ENCODE results near the gene KRTAP5-3.
"Not testable (repeated sequence)": the region's sequence is repeated elsewhere in the genome, so short reads cannot be mapped to it uniquely, and the experiment has no call there.

KRTAP5-3 gene

DNA sequence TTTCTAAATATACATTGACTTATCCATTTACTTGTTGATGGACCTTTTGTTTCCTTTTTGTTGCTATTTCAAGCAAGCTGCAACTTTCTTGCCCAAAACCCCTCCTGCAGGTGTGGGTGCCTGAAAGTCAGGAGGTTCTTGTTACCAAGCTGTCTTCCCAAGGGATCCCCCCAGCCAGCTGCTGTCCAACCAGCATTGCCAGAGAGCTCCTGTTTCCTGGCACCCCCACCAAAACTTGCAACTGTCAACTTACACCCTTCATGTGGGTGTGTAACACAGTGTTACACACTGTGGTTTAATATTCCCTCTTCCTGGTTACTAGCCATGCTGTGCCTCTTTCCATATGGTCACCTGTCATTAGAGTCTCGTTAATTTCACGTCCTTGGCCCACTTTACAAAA, 21.6 kb downstream of the KRTAP5-3 start:
- no peak overlapping the region for H3K4me3 ChIP-seq (ENCODE audit: low read depth, low read length)
- no peak for DNase-seq (ENCODE audit: low read depth)
- TF ChIP-seq MYC (IDR thresholded peaks at IDR 0.05; ENCODE audit: low read depth, low read length), result no peak
- TF ChIP-seq POLR2A (IDR thresholded peaks at IDR 0.05; ENCODE audit: extremely low read depth, insufficient read length), result no peak
- TF ChIP-seq, protein P1, sequence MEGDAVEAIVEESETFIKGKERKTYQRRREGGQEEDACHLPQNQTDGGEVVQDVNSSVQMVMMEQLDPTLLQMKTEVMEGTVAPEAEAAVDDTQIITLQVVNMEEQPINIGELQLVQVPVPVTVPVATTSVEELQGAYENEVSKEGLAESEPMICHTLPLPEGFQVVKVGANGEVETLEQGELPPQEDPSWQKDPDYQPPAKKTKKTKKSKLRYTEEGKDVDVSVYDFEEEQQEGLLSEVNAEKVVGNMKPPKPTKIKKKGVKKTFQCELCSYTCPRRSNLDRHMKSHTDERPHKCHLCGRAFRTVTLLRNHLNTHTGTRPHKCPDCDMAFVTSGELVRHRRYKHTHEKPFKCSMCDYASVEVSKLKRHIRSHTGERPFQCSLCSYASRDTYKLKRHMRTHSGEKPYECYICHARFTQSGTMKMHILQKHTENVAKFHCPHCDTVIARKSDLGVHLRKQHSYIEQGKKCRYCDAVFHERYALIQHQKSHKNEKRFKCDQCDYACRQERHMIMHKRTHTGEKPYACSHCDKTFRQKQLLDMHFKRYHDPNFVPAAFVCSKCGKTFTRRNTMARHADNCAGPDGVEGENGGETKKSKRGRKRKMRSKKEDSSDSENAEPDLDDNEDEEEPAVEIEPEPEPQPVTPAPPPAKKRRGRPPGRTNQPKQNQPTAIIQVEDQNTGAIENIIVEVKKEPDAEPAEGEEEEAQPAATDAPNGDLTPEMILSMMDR (IDR thresholded peaks at IDR 0.05; ENCODE audit: low read depth, low read length), result no peak
- TF ChIP-seq, protein P2, sequence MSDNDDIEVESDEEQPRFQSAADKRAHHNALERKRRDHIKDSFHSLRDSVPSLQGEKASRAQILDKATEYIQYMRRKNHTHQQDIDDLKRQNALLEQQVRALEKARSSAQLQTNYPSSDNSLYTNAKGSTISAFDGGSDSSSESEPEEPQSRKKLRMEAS (IDR thresholded peaks at IDR 0.05; ENCODE audit: low read depth, low read length), result no peak

GRCh38 chr11:1584661-1585370, 23.4 kb downstream of the KRTAP5-3 start, which contains the start of gene KRTAP5-1:
KRTAP5-1 (minus strand) TSS chr11:1585283; CDS start chr11:1585249, 34 bp downstream.
- not testable (repeated sequence) for DNase-seq (ENCODE audit: low read depth); H3K4me3 ChIP-seq (ENCODE audit: low read depth, low read length)

- not testable (repeated sequence) for H3K4me3 ChIP-seq (ENCODE audit: low read depth, low read length); DNase-seq (ENCODE audit: low read depth)
Measured at GRCh38 chr11:1582909-1583308, 25.4 kb downstream of the KRTAP5-3 start.

DNA sequence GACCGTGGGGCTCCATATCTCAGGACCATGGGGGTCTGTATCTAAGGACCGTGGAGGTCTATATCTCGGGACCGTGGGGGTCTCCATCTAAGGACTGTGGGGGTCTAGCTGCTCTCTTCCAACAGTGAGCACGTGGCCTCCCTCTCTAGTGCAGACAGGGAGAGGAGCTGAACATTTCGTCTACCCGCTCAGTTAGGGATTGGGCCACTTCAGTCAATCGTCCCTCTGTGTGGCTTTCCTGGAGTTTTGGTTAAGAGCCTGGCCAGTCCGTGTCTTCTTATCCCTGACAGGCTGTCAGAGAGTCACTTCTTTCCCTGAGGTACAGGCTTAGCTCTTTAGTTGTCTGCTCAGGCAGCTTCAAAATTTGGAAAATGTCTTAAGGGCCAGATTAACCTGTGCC, 26.3 kb downstream of the KRTAP5-3 start:
- TF ChIP-seq, protein P2 (IDR thresholded peaks at IDR 0.05; ENCODE audit: low read depth, low read length), result no peak
- TF ChIP-seq MYC (IDR thresholded peaks at IDR 0.05; ENCODE audit: low read depth, low read length) (no peak), POLR2A (IDR thresholded peaks at IDR 0.05; ENCODE audit: extremely low read depth, insufficient read length) (no peak)
- TF ChIP-seq, protein P1 (IDR thresholded peaks at IDR 0.05; ENCODE audit: low read depth, low read length), result no peak
- H3K4me3 ChIP-seq (ENCODE audit: low read depth, low read length), result no peak overlapping the region
- DNase-seq (ENCODE audit: low read depth), result no peak

DNA sequence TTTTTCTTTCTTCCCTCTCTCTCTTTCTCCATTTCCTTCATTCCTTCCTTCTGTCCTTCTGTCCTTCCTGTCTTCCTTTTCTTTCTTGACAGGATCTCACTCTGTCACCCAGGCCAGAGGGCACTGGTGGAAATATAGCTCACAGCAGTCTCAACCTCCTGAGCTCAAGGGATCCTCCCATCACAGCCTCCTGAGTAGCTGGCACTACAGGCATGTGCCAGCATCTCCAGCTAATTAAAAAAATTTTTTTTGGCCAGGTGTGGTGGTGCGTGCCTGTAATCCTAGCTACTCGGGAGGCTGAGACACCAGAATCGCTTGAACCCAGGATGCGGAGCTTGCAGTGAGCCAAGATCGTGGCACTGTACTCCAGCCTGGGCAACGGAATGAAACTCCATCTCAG, 31.4 kb downstream of the KRTAP5-3 start:
- TF ChIP-seq, protein P1 (IDR thresholded peaks at IDR 0.05; ENCODE audit: low read depth, low read length), result no peak
- TF ChIP-seq POLR2A (IDR thresholded peaks at IDR 0.05; ENCODE audit: extremely low read depth, insufficient read length) (no peak), MYC (IDR thresholded peaks at IDR 0.05; ENCODE audit: low read depth, low read length) (no peak)
- TF ChIP-seq, protein P2 (IDR thresholded peaks at IDR 0.05; ENCODE audit: low read depth, low read length), result no peak
- H3K4me3 ChIP-seq (ENCODE audit: low read depth, low read length), result no peak overlapping the region
- no peak for DNase-seq (ENCODE audit: low read depth)

GRCh38 chr11:1575756-1576155, 32.5 kb downstream of the KRTAP5-3 start:
- DNase-seq (ENCODE audit: low read depth); H3K4me3 ChIP-seq (ENCODE audit: low read depth, low read length): not testable (repeated sequence)

DNA sequence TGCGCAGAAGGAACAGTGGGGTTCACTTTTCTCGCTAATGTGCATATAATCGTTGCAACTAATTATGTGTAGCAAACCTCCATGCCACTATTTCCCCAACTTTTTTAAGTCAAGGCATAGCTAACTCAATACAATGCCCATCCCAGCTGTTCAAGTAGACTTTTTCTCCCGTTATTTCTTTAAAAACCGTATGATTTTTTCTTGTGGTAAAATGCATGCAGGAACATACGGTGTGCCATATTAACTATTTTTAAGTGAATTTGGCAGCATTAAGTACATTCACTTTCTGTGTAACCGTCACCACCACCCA, 33.4 kb downstream of the KRTAP5-3 start:
- TF ChIP-seq, protein P1 (IDR thresholded peaks at IDR 0.05; ENCODE audit: low read depth, low read length), result no peak
- TF ChIP-seq POLR2A (IDR thresholded peaks at IDR 0.05; ENCODE audit: extremely low read depth, insufficient read length) (no peak), MYC (IDR thresholded peaks at IDR 0.05; ENCODE audit: low read depth, low read length) (no peak)
- TF ChIP-seq, protein P2 (IDR thresholded peaks at IDR 0.05; ENCODE audit: low read depth, low read length), result no peak
- H3K4me3 ChIP-seq (ENCODE audit: low read depth, low read length), result no peak overlapping the region
- DNase-seq (ENCODE audit: low read depth), result no peak
